Measurements from ENCODE around the gene CBX2. TPM values are rescaled to one million over a fixed set of nuclear protein-coding genes. Genes with fewer than 3 reads are reported as not detected.

Gene CBX2
- total RNA-seq, 1 experiment from 2014 or later = 79.4 TPM

DNA sequence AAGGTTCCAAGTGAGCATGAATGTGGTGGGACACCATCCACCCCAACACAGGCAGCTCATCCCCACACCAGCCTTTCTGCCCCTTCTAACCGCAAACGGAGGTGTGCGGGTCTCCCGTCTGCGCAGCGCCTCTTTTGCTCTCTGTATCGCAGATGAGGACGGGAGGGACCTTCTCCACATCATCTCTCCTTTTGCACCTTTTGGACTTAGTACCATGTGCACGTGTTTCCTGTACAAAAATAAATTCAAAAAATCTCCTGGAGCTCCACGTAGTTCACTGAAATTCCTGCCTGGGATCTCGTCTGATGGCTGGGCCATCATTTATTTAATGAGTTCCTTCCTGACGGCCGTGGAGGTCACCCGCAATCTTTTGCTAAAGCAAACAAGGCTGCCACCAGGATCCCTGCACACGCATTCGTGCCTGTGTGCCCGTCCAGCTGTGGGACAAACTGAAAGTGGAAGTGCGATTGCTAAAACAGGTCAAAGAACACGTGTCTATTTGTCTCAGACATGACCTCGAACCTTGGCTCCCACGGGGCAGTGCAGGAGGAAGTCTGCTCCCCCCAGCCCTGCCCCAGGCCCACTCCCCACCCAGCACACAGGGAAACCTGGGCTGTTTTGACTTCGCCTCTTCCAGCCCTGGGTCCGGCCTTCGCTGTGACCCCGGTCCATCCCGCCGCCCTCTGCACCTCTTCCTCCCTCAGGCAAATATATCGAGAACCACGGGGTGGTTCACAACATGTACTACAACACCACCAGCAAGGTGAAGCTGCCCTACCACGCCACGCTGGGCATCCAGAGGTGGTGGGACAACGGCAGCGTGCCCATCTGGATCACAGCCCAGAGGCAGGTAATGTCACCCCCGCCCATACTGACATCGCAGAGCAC, 44.9 kb upstream of the CBX2 start:
- Histone ChIP-seq H3K23ac (ENCODE audit: insufficient read length, low read depth, low read length) (no peak overlapping the region), H3K4ac (ENCODE audit: low read depth, low read length) (no peak overlapping the region), H4K5ac (ENCODE audit: insufficient read length, low read depth, low read length) (no peak overlapping the region), H3T11ph (ENCODE audit: low read length) (no peak overlapping the region), H2BK120ac (ENCODE audit: low read depth, low read length, poor library complexity, severe bottlenecking) (no peak overlapping the region), H3K79me2 (ENCODE audit: insufficient read depth, low read length) (no peaks in the 10 kb centered on the region), H2BK15ac (ENCODE audit: low read depth, low read length) (no peak overlapping the region), H3K79me1 (ENCODE audit: insufficient read depth, low read depth, low read length, poor library complexity, severe bottlenecking) (no peaks in the 10 kb centered on the region), H2BK12ac (ENCODE audit: insufficient read length, low read depth, low read length) (no peak overlapping the region), H2AFZ (ENCODE audit: low read length) (no peak overlapping the region), H3K23me2 (ENCODE audit: insufficient read length, low read depth, low read length, poor library complexity, severe bottlenecking) (no peaks in the 10 kb centered on the region), H4K20me1 (ENCODE audit: control insufficient read depth, insufficient read depth, insufficient read length) (no peaks in the 10 kb centered on the region), H3K18ac (ENCODE audit: insufficient read length, low read depth, low read length) (no peak overlapping the region), H3K4me2 (ENCODE audit: insufficient read depth, insufficient read length, low read length) (no peak overlapping the region), H3K9me3 (ENCODE audit: control insufficient read depth, low read depth, low read length) (no peaks in the 10 kb centered on the region), H2AK5ac (ENCODE audit: insufficient read length, low read length) (no peak overlapping the region), H3K27me3 (ENCODE audit: insufficient read depth, low read length) (no peaks in the 10 kb centered on the region; the same call in 1 of the 2 replicates), H2BK5ac (ENCODE audit: insufficient read length, low read length) (no peak overlapping the region), H4K8ac (replicated peaks; ENCODE audit: insufficient read length, low read depth, low read length) (no peak overlapping the region), H3K14ac (ENCODE audit: insufficient read depth, low read length) (no peak overlapping the region), H3K4me1 (ENCODE audit: insufficient read depth, low read length) (no peaks in the 10 kb centered on the region), H2BK20ac (ENCODE audit: low read depth, low read length, poor library complexity, severe bottlenecking) (no peak overlapping the region), H4K91ac (ENCODE audit: insufficient read length, low read depth, low read length) (no peak overlapping the region), H3K9ac (ENCODE audit: extremely low read depth, insufficient read length, low read length) (no peak overlapping the region), H3K56ac (ENCODE audit: insufficient read length, low read depth, low read length) (no peak overlapping the region), H3K27ac (ENCODE audit: insufficient read length, low read depth, low read length) (no peak overlapping the region)
- Mint-ChIP-seq H3K27me3 (ENCODE audit: low read depth) (peaks cover 24% of the 10 kb centered on the region), H3K27ac (no peak overlapping the region; a peak in 1 of 7 replicates), H3K36me3 (ENCODE audit: insufficient read depth in 1 of 3, low read depth in 3 of 3) (no peaks in the 10 kb centered on the region; a peak in 1 of 7 replicates), H3K9me3 (no peaks in the 10 kb centered on the region; a peak in 1 of 5 replicates), H3K4me1 (peaks cover 3 to 6% of the 10 kb centered on the region in 2 experiments; a peak in 2 of 4 replicates), H3K4me3 (no peak overlapping the region; a peak in 1 of 5 replicates)
- WGBS (ENCODE audit: extremely low coverage, insufficient read length, low lambda C conversion rate) = no CpG with 5 or more reads among the region's 35 CpGs
- TF ChIP-seq CTCF (conservative IDR thresholded peaks at IDR 0.05) = no peak
- no peak for DNase-seq
